ENCODE data around the gene DDX53.

DDX53 gene

DNA sequence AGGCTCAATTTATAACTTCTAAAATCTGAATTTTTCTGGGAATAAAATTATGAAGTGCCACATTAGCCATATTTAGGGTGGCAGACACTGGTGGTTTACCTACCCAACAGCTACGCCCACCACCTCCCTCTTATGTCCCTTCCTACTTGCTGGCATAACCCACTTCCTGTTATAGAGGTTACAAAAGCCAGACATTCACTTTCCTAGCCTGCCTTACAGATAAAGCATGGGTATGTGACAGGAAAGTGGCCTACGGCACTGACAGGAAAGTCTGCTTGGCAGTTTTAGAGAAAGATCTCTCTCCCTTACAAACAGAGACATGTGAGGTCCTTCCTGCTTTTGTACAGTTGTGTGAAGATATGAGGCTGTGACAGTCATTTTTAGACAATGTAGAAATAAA is 12.4 kb downstream of the DDX53 start:
- no peak for ATAC-seq
- H3K9me3 Mint-ChIP-seq = peaks cover 2% of the 10 kb centered on the region
- no peak overlapping the region for H3K27ac Mint-ChIP-seq
- H3K4me3 Mint-ChIP-seq = no peak overlapping the region
- no peaks in the 10 kb centered on the region for H3K27me3 Mint-ChIP-seq
- H3K36me3 Mint-ChIP-seq = no peaks in the 10 kb centered on the region
- H3K4me1 Mint-ChIP-seq = no peaks in the 10 kb centered on the region

DNA sequence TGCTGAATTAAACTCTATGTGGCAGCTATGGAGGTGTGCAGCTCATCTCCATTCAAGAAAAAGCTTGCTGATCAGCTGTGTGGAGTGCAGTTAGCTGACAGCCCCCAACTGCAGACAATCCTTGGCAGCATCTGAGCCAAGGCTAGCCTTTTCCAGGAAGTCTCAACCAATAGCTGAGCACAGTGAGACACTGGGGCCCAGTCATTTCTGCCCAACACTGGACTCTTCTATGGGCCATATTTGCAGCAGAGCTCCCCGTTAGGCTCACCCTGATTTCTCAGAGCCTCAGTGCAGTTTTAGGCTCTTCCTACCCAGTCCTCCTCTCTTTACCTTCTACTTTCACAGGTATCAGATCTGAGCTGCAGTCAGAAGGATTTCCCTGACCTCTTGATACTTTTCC is 12.9 kb downstream of the DDX53 start:
- H3K4me1 Mint-ChIP-seq = no peaks in the 10 kb centered on the region
- no peak overlapping the region for H3K27ac Mint-ChIP-seq
- no peak overlapping the region for H3K4me3 Mint-ChIP-seq
- H3K9me3 Mint-ChIP-seq = no peaks in the 10 kb centered on the region
- ATAC-seq = no peak
- no peaks in the 10 kb centered on the region for H3K36me3 Mint-ChIP-seq
- no peaks in the 10 kb centered on the region for H3K27me3 Mint-ChIP-seq

DNA sequence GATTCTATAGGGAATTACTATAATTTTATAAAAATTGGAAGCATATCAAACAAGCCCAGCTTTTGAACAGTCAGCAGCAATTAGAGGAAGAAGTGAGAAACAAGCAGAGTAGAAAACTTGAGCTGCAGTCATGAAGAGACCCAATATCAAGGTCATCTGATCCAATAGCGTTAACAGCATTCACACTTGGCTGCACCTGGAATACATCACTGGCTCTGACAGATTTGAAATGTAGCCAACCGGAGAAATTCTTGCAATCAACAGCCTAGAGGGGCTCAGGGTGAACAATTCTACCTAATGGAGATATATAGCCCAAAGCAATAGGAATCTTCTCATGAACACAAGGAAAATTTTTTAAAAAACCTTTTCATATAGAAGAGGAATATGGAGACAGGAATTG is 13.6 kb downstream of the DDX53 start:
- H3K27ac Mint-ChIP-seq = no peak overlapping the region
- H3K4me3 Mint-ChIP-seq = no peak overlapping the region
- no peaks in the 10 kb centered on the region for H3K36me3 Mint-ChIP-seq
- no peak for ATAC-seq
- H3K27me3 Mint-ChIP-seq = no peaks in the 10 kb centered on the region
- H3K4me1 Mint-ChIP-seq = no peaks in the 10 kb centered on the region
- no peaks in the 10 kb centered on the region for H3K9me3 Mint-ChIP-seq

DNA sequence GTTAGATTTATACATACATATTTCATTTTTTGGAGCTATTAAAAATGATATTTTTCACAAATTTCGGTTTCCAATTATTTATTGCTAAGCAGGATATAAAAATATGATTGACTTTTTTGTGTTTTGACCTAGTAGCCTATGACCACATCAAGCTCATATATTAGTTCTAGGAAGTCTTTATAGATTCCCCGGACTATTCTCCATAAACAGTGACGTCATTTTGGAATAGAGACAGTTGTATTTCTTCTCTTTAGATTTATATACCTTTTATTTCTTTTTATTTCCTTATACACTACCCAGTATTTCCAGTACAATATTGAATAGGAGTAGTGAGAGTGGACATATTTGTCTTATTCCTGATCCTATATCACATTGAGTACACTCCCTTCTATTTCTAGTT is 31.8 kb downstream of the DDX53 start:
- Mint-ChIP-seq H3K27ac (no peak overlapping the region), H3K4me3 (no peak overlapping the region), H3K36me3 (no peaks in the 10 kb centered on the region), H3K4me1 (no peaks in the 10 kb centered on the region), H3K27me3 (no peaks in the 10 kb centered on the region), H3K9me3 (no peaks in the 10 kb centered on the region)
- ATAC-seq = no peak

DNA sequence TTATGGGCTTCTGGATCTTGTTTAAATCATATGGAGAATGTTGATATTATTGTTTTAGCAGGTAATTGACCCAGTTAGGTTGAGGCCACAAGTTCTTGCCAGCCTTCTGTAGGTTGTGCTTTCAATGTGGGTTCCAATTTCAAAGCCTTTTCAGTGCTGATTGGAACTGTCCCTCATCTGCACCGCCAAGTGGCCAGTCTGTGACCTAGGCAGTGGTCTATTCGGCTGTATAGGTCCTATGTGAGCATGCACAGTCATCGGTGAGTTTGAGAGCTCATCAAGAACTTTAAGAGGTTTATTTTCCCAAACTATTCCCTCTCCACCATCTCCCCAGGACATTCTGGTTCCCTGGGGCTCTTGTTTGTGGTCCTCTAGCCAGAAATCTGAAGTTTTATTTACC is 35.7 kb downstream of the DDX53 start:
- no peak for ATAC-seq
- Mint-ChIP-seq H3K36me3 (no peaks in the 10 kb centered on the region), H3K4me3 (no peak overlapping the region), H3K4me1 (no peaks in the 10 kb centered on the region), H3K9me3 (no peaks in the 10 kb centered on the region), H3K27me3 (no peaks in the 10 kb centered on the region), H3K27ac (no peak overlapping the region)

DNA sequence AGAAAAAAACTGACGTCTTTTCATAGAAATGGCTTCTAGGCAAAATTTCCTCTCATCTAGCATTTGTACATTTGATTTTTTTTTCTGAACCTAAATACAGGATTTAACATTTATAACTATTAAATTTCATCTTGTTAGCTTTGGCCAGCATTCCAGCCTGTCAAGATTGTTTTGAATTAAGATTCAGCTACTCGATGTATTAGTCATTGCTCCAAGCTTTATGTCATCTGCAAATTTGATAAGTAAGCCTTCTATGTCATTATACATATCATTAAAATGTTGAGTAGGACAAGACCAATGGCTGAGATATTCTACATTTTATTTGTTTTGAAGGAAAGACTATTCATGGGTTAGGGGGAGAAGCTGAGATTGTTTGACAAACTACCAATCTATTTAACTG is 46.7 kb downstream of the DDX53 start:
- Mint-ChIP-seq H3K36me3 (no peaks in the 10 kb centered on the region), H3K4me1 (no peaks in the 10 kb centered on the region)

DNA sequence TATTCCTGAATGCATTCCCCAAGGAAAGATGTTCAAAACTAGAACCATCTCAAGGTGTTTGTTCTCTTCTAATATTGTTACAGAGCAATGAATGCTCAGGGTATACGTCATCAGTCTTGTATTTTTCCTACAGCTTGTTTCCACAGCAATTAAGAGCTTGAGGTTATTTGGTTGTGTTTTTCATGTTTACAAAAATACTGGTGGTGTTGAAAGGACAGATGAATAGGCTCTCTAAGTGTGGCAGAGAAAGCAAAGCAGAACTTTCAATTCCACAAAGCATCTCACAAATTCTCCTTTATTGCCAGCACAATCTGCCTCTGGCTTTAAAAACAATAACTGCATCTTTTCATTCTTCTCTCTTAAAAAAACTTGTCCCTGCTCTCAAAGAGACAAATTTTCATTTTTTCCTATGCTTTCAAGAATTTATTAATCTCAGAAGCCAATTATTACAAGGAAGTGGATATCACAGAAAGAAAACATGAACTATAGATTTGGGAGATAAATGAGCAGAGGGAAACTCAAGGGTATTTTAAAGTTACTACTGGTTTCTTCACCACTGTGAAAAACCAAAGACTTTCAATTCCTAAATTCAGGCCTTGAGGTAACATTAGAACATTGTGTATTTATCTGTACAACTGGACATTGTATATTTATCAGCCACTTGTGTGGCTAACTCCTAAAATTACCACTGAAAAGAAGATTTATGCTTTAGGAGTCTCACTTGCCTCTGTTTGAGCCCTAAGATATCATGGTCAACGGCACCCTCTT is 49.2 kb downstream of the DDX53 start:
- no peaks in the 10 kb centered on the region for H3K27me3 Mint-ChIP-seq
- H3K4me3 Mint-ChIP-seq = no peak overlapping the region
- no peaks in the 10 kb centered on the region for H3K9me3 Mint-ChIP-seq
- no peak overlapping the region for H3K27ac Mint-ChIP-seq
- no peak for ATAC-seq
- H3K4me1 Mint-ChIP-seq = no peaks in the 10 kb centered on the region
- H3K36me3 Mint-ChIP-seq = no peaks in the 10 kb centered on the region

More for the DNA sequence above, 46.7 kb downstream of the DDX53 start:
- ATAC-seq = no peak
- H3K4me3 Mint-ChIP-seq = no peak overlapping the region
- H3K27me3 Mint-ChIP-seq = no peaks in the 10 kb centered on the region
- H3K27ac Mint-ChIP-seq = no peak overlapping the region
- H3K9me3 Mint-ChIP-seq = no peaks in the 10 kb centered on the region

DNA sequence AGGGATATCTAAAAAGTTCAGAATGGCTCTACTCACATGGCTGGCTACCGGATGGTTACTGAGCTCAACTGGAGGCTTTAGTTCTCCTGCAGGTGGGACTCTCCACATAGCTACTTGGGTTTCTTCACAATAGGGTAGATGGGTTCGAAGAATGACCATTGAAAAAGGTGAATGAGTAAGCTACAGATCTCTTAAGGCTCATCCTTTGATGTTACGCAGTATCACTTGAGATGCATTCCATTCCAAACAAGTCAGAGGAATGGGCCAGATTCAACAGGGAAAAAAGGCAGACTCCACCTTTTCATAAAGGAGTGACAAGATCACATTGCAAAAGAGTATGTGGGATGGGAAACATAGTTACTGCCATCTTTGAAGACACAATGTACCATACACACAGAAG is 52.6 kb downstream of the DDX53 start:
- H3K4me1 Mint-ChIP-seq = no peaks in the 10 kb centered on the region
- no peaks in the 10 kb centered on the region for H3K27me3 Mint-ChIP-seq
- ATAC-seq = no peak
- H3K27ac Mint-ChIP-seq = no peak overlapping the region
- H3K36me3 Mint-ChIP-seq = no peaks in the 10 kb centered on the region
- H3K9me3 Mint-ChIP-seq = no peaks in the 10 kb centered on the region
- no peak overlapping the region for H3K4me3 Mint-ChIP-seq
